ENCODE measurements around the gene ADGRL4. TPM values are rescaled to one million over a fixed set of nuclear protein-coding genes. Genes with fewer than 3 reads are reported as not detected.
"Not testable (repeated sequence)": the region's sequence is repeated elsewhere in the genome, so short reads cannot be mapped to it uniquely, and the experiment has no call there.

The ADGRL4 gene
- total RNA-seq, 1 donor from 2014 or later = 73.5 TPM

- H3K4me1 ChIP-seq = no peaks in the 10 kb centered on the region
- no peaks in the 10 kb centered on the region for H3K36me3 ChIP-seq
- DNase-seq (ENCODE audit: low spot score in 2 of 2) = no peak
- no peak overlapping the region for H3K27ac ChIP-seq
- H3K9me3 ChIP-seq = no peaks in the 10 kb centered on the region
- no peak overlapping the region for H3K4me3 ChIP-seq
- intact Hi-C loops (cut with DNase I) = no loop called here
- no peaks in the 10 kb centered on the region for H3K27me3 ChIP-seq
- TF ChIP-seq, protein P1, sequence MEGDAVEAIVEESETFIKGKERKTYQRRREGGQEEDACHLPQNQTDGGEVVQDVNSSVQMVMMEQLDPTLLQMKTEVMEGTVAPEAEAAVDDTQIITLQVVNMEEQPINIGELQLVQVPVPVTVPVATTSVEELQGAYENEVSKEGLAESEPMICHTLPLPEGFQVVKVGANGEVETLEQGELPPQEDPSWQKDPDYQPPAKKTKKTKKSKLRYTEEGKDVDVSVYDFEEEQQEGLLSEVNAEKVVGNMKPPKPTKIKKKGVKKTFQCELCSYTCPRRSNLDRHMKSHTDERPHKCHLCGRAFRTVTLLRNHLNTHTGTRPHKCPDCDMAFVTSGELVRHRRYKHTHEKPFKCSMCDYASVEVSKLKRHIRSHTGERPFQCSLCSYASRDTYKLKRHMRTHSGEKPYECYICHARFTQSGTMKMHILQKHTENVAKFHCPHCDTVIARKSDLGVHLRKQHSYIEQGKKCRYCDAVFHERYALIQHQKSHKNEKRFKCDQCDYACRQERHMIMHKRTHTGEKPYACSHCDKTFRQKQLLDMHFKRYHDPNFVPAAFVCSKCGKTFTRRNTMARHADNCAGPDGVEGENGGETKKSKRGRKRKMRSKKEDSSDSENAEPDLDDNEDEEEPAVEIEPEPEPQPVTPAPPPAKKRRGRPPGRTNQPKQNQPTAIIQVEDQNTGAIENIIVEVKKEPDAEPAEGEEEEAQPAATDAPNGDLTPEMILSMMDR (IDR thresholded peaks at IDR 0.05) = no peak
These were observed 126.3 kb downstream of the ADGRL4 start for GRCh38 chr1:78880223-78880622.

- H3K36me3 ChIP-seq; H3K27ac ChIP-seq; intact Hi-C loops (cut with DNase I); DNase-seq (ENCODE audit: low spot score in 2 of 2); H3K4me3 ChIP-seq; H3K27me3 ChIP-seq; H3K9me3 ChIP-seq; H3K4me1 ChIP-seq: not testable (repeated sequence)
These were observed 130.5 kb downstream of the ADGRL4 start for GRCh38 chr1:78875986-78876385.

- H3K9me3 ChIP-seq; H3K4me1 ChIP-seq; H3K27ac ChIP-seq; H3K27me3 ChIP-seq; H3K4me3 ChIP-seq; DNase-seq (ENCODE audit: low spot score in 2 of 2); H3K36me3 ChIP-seq; intact Hi-C loops (cut with DNase I): not testable (repeated sequence)
These were observed 133.7 kb downstream of the ADGRL4 start for GRCh38 chr1:78872801-78873200.

GRCh38 chr1:78871249-78871648 is 135.3 kb downstream of the ADGRL4 start:
- Histone ChIP-seq H3K4me1 (no peaks in the 10 kb centered on the region), H3K4me3 (no peak overlapping the region), H3K27ac (no peak overlapping the region), H3K36me3 (no peaks in the 10 kb centered on the region), H3K27me3 (no peaks in the 10 kb centered on the region), H3K9me3 (no peaks in the 10 kb centered on the region)
- no peak for DNase-seq (ENCODE audit: low spot score in 2 of 2)
- intact Hi-C loops (cut with DNase I) = no loop called here
- TF ChIP-seq, protein P1 (IDR thresholded peaks at IDR 0.05) = no peak

DNA sequence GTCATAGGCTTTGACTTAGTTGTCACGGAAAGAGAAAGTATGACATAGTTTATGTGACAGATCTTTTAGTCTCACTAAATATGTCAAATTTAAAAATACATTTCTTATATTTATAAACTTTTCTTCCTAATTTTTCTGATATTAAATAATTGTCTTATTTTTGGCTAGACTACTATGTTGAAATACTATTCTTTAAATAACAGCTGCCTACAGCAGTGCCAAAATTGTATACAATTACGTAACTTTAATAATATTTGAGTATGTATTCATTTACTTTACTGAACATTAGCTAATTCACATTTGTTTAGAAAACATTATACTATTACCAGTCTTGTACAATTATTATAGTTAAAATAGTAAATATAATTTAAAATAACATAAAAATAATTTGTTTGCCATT is 137.4 kb downstream of the ADGRL4 start:
- no peak overlapping the region for H3K27ac ChIP-seq
- no peak for DNase-seq (ENCODE audit: low spot score in 2 of 2)
- intact Hi-C loops (cut with DNase I) = no loop called here
- H3K27me3 ChIP-seq = no peaks in the 10 kb centered on the region
- H3K9me3 ChIP-seq = no peaks in the 10 kb centered on the region
- no peaks in the 10 kb centered on the region for H3K36me3 ChIP-seq
- H3K4me3 ChIP-seq = no peak overlapping the region
- TF ChIP-seq, protein P1 (IDR thresholded peaks at IDR 0.05) = no peak
- H3K4me1 ChIP-seq = no peaks in the 10 kb centered on the region

DNA sequence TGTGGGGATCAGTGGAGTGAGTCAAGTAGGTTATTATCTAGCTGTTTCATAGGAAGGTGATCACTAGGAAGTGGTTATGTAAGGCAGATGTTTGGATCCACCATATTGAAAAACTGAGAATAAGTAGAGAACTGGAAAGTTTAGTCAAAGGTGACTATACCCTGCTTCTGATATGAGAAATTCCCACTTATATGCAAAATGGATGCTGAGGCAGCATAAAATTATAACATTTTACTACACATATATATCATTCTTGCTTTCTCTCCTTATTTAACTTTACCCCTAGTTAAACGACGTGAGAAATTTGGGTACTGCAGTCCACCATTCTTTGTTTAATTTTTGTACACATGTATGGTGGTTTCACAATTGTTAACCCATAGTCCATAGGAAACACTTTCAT is 142.4 kb downstream of the ADGRL4 start:
- Histone ChIP-seq H3K4me3 (no peak overlapping the region), H3K9me3 (no peaks in the 10 kb centered on the region), H3K27ac (no peak overlapping the region), H3K27me3 (no peaks in the 10 kb centered on the region), H3K4me1 (no peaks in the 10 kb centered on the region), H3K36me3 (no peaks in the 10 kb centered on the region)
- intact Hi-C loops (cut with DNase I) = no loop called here
- TF ChIP-seq, protein P1 (IDR thresholded peaks at IDR 0.05) = no peak
- no peak for DNase-seq (ENCODE audit: low spot score in 2 of 2)

GRCh38 chr1:78856096-78856495 is 150.4 kb downstream of the ADGRL4 start:
- no peaks in the 10 kb centered on the region for H3K4me1 ChIP-seq
- intact Hi-C loops (cut with DNase I) = no loop called here
- H3K36me3 ChIP-seq = no peaks in the 10 kb centered on the region
- no peaks in the 10 kb centered on the region for H3K9me3 ChIP-seq
- H3K27ac ChIP-seq = no peak overlapping the region
- TF ChIP-seq, protein P1 (IDR thresholded peaks at IDR 0.05) = no peak
- no peak overlapping the region for H3K4me3 ChIP-seq
- no peak for DNase-seq (ENCODE audit: low spot score in 2 of 2)
- no peaks in the 10 kb centered on the region for H3K27me3 ChIP-seq

Measured in ascending aorta (tissue), 2 donors.